ENCODE data around the gene COA3. TPM values are rescaled to one million over a fixed set of nuclear protein-coding genes. Genes with fewer than 3 reads are reported as not detected.

Gene COA3
- total RNA-seq, 6 experiments from 2014 or later, result 50.4 to 118 (median 68.3) TPM

GRCh38 chr17:42779304-42779935, 19.1 kb downstream of the COA3 start:
- no peak overlapping the region for H3K27ac ChIP-seq
- 47% methylated on average over 2 of the region's 3 CpGs for WGBS (ENCODE audit: insufficient coverage, low coverage, low lambda C conversion rate, missing lambda C conversion rate)
- H3K27me3 ChIP-seq, result no peaks in the 10 kb centered on the region
- TF ChIP-seq POLR2A (IDR thresholded peaks at IDR 0.05) (no peak), CTCF (IDR thresholded peaks at IDR 0.05) (no peak)
- peaks cover 0 to 12% (median 0%) of the 10 kb centered on the region in 4 donors for H3K4me1 ChIP-seq
- H3K36me3 ChIP-seq, result peaks cover 0 to 36% (median 18%) of the 10 kb centered on the region in 4 donors
- intact Hi-C loops (cut with DNase I), result no loop called here
- no peak for ATAC-seq
- no peak for DNase-seq
- no peak overlapping the region for H3K4me3 ChIP-seq
- H3K9me3 ChIP-seq, result no peaks in the 10 kb centered on the region

GRCh38 chr17:42778570-42778969, 19.9 kb downstream of the COA3 start:
- Histone ChIP-seq H3K27ac (no peak overlapping the region), H3K36me3 (peaks cover 0 to 36% (median 18%) of the 10 kb centered on the region in 4 donors), H3K9me3 (no peaks in the 10 kb centered on the region), H3K4me1 (peaks cover 0 to 12% (median 0%) of the 10 kb centered on the region in 4 donors), H3K27me3 (no peaks in the 10 kb centered on the region), H3K4me3 (no peak overlapping the region)
- TF ChIP-seq POLR2A (IDR thresholded peaks at IDR 0.05) (no peak), CTCF (IDR thresholded peaks at IDR 0.05) (no peak)
- no peak for DNase-seq
- no peak for ATAC-seq
- WGBS (ENCODE audit: insufficient coverage, low coverage, low lambda C conversion rate, missing lambda C conversion rate), result 80% methylated on average over 1 of the region's 5 CpGs
- intact Hi-C loops (cut with DNase I), result no loop called here

- intact Hi-C loops (cut with DNase I), result no loop called here
- WGBS (ENCODE audit: insufficient coverage, low coverage, low lambda C conversion rate, missing lambda C conversion rate), result 30% methylated on average over 3 of the region's 3 CpGs
- ATAC-seq (no peak), DNase-seq (no peak)
- H3K27ac ChIP-seq, result no peak overlapping the region
- no peaks in the 10 kb centered on the region for H3K27me3 ChIP-seq
- H3K4me3 ChIP-seq, result no peak overlapping the region
- peaks cover 0 to 7% (median 0%) of the 10 kb centered on the region in 4 donors for H3K4me1 ChIP-seq
- H3K9me3 ChIP-seq, result no peaks in the 10 kb centered on the region
- H3K36me3 ChIP-seq, result peaks cover 0 to 36% (median 18%) of the 10 kb centered on the region in 4 donors
- no peak for TF ChIP-seq CTCF (IDR thresholded peaks at IDR 0.05)
- TF ChIP-seq POLR2A (IDR thresholded peaks at IDR 0.05), result no peak
Observed at GRCh38 chr17:42775534-42776098, 22.9 kb downstream of the COA3 start.

GRCh38 chr17:42774066-42774745, 24.3 kb downstream of the COA3 start:
- H3K4me3 ChIP-seq, result peak overlapping the region; percentile 74 to 95 (median 80)
- intact Hi-C loops (cut with DNase I), result no loop called here
- no peak overlapping the region for H3K27ac ChIP-seq
- 47% methylated on average over 2 of the region's 3 CpGs for WGBS (ENCODE audit: insufficient coverage, low coverage, low lambda C conversion rate, missing lambda C conversion rate)
- H3K36me3 ChIP-seq, result peaks cover 0 to 35% (median 17%) of the 10 kb centered on the region in 4 donors
- H3K27me3 ChIP-seq, result no peaks in the 10 kb centered on the region
- DNase-seq (no peak), ATAC-seq (no peak)
- no peak for TF ChIP-seq CTCF (IDR thresholded peaks at IDR 0.05)
- no peak for TF ChIP-seq POLR2A (IDR thresholded peaks at IDR 0.05)
- no peaks in the 10 kb centered on the region for H3K4me1 ChIP-seq
- H3K9me3 ChIP-seq, result no peaks in the 10 kb centered on the region
